ENCODE measurements around the gene SEMA4D.

GRCh38 chr9:89425024-89425805 lies 72.7 kb downstream of the SEMA4D start:
- TF ChIP-seq CTCF (IDR thresholded peaks at IDR 0.05) = no peak
- TF ChIP-seq POLR2A (IDR thresholded peaks at IDR 0.05) = no peak
- TF ChIP-seq POLR2AphosphoS5 (IDR thresholded peaks at IDR 0.05) = no peak
